Measurements from ENCODE around the gene NUP107. TPM values are rescaled to one million over a fixed set of nuclear protein-coding genes. Genes with fewer than 3 reads are reported as not detected.

NUP107 gene
- total RNA-seq, 1 experiment from 2014 or later = 99.0 TPM

DNA sequence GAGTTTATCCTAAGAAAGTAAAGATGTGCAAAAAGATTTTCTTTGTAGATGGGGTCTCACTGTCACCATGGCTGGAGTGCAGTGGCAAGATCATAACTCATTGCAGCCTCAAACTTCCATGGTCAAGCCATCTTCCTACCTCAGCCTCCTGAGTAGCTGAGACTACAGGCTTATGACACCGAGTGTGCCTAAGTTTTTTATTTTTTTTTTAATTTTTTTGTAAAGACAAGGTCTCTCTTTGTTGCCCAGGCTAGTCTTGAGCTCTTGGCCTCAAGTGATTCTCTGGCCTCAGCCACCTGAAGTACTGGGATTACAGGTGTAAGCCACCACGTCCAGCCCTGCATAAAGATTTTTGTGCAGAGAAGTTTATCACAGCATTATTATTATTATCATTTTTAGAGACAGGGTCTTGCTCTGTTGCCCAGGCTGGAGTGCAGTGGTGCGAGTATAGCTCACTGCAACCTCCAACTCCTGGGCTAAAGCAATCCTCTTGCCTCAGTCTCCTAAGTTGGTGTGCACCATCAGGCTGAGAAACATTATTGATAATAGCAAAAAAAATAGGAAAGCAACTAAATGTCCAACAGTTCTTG is 101.9 kb downstream of the NUP107 start:
- no peak overlapping the region for H3K4me2 ChIP-seq (ENCODE audit: low read length)
- H3K4me3 ChIP-seq (replicated peaks in 1 of 2; ENCODE audit: low read depth in 1 of 2, low read length in 2 of 2) = no peak overlapping the region
- H3K9me2 ChIP-seq (ENCODE audit: insufficient read depth) = no peaks in the 10 kb centered on the region
- RAD21 ChIA-PET (ENCODE audit: low non-redundant PET in 1 of 2, low total read pairs in 2 of 2, uncharacterized antibody in 2 of 2, unreplicated experiment in 2 of 2) = no interaction called here
- H3K27me3 ChIP-seq (ENCODE audit: insufficient read depth, low read length) = no peaks in the 10 kb centered on the region
- peaks cover 8 to 21% of the 10 kb centered on the region in 2 experiments for H3K4me1 ChIP-seq (ENCODE audit: control insufficient read depth in 1 of 2, insufficient read depth in 2 of 2, low read length in 2 of 2)
- no peak for ATAC-seq
- CTCF ChIA-PET = no interaction called here
- H3K9ac ChIP-seq (ENCODE audit: low read length) = no peak overlapping the region
- no peaks in the 10 kb centered on the region for H3K36me3 ChIP-seq (ENCODE audit: control insufficient read depth in 1 of 2, insufficient read depth in 2 of 2, low read length in 2 of 2)
- no TSS peak for BruUV-seq (replicated peaks)
- no peak overlapping the region for H2AFZ ChIP-seq (ENCODE audit: low read depth, low read length, poor library complexity, severe bottlenecking)
- no peaks in the 10 kb centered on the region for H3K9me3 ChIP-seq (ENCODE audit: control insufficient read depth in 1 of 2, insufficient read depth in 1 of 2, low read depth in 1 of 2, low read length in 2 of 2)
- no peak overlapping the region for H3K27ac ChIP-seq (ENCODE audit: low read depth, low read length)
- intact Hi-C loops (cut with micrococcal nuclease) = no loop called here
- POLR2A ChIA-PET = no interaction called here
- no peak for DNase-seq (ENCODE audit: low read depth, low spot score)
- H3K79me2 ChIP-seq (ENCODE audit: insufficient read depth, low read length) = no peaks in the 10 kb centered on the region
- H4K20me1 ChIP-seq (ENCODE audit: insufficient read depth) = no peaks in the 10 kb centered on the region
- no peak for TF ChIP-seq YY1 (IDR thresholded peaks at IDR 0.05; ENCODE audit: extremely low read depth, insufficient replicate concordance, low read depth, low read length)
- TF ChIP-seq, protein P1, sequence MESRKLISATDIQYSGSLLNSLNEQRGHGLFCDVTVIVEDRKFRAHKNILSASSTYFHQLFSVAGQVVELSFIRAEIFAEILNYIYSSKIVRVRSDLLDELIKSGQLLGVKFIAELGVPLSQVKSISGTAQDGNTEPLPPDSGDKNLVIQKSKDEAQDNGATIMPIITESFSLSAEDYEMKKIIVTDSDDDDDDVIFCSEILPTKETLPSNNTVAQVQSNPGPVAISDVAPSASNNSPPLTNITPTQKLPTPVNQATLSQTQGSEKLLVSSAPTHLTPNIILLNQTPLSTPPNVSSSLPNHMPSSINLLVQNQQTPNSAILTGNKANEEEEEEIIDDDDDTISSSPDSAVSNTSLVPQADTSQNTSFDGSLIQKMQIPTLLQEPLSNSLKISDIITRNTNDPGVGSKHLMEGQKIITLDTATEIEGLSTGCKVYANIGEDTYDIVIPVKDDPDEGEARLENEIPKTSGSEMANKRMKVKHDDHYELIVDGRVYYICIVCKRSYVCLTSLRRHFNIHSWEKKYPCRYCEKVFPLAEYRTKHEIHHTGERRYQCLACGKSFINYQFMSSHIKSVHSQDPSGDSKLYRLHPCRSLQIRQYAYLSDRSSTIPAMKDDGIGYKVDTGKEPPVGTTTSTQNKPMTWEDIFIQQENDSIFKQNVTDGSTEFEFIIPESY (IDR thresholded peaks at IDR 0.05; ENCODE audit: extremely low read depth, insufficient replicate concordance, low read length) = no peak
- TF ChIP-seq POLR2A (IDR thresholded peaks at IDR 0.05; ENCODE audit: borderline replicate concordance, extremely low read depth, insufficient read depth, insufficient read length) = no peak
- TF ChIP-seq POLR2AphosphoS5 (IDR thresholded peaks at IDR 0.05; ENCODE audit: low read depth, low read length) = no peak
- TF ChIP-seq RAD21 (IDR thresholded peaks at IDR 0.05; ENCODE audit: low read depth) = no peak
- TF ChIP-seq, protein P2, sequence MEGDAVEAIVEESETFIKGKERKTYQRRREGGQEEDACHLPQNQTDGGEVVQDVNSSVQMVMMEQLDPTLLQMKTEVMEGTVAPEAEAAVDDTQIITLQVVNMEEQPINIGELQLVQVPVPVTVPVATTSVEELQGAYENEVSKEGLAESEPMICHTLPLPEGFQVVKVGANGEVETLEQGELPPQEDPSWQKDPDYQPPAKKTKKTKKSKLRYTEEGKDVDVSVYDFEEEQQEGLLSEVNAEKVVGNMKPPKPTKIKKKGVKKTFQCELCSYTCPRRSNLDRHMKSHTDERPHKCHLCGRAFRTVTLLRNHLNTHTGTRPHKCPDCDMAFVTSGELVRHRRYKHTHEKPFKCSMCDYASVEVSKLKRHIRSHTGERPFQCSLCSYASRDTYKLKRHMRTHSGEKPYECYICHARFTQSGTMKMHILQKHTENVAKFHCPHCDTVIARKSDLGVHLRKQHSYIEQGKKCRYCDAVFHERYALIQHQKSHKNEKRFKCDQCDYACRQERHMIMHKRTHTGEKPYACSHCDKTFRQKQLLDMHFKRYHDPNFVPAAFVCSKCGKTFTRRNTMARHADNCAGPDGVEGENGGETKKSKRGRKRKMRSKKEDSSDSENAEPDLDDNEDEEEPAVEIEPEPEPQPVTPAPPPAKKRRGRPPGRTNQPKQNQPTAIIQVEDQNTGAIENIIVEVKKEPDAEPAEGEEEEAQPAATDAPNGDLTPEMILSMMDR (IDR thresholded peaks at IDR 0.05 in 2 of 3, conservative IDR thresholded peaks at IDR 0.05 in 1 of 3; ENCODE audit: borderline replicate concordance in 1 of 3, insufficient read depth in 1 of 3, low read depth in 2 of 3, low read length in 2 of 3) = no peak
- no peak for TF ChIP-seq ZNF274 (IDR thresholded peaks at IDR 0.05; ENCODE audit: low read depth, low read length)
- TF ChIP-seq JUND (IDR thresholded peaks at IDR 0.05) = no peak
- no peak for TF ChIP-seq CBX3 (IDR thresholded peaks at IDR 0.05; ENCODE audit: low read depth)
- no peak for TF ChIP-seq FOSL1 (IDR thresholded peaks at IDR 0.05; ENCODE audit: low read depth)
- no peak for TF ChIP-seq EZH2phosphoT487 (IDR thresholded peaks at IDR 0.05; ENCODE audit: borderline replicate concordance)
- no peak for TF ChIP-seq ZFX (IDR thresholded peaks at IDR 0.05)
